Tibial nerve (tissue), 4 donors: Measurements from ENCODE around the gene DNAH14. TPM values are rescaled to one million over a fixed set of nuclear protein-coding genes. Genes with fewer than 3 reads are reported as not detected.

Source experiments
- DNase-seq, 2 donors: peaks; one replicate each; pipeline ENCODE4 v3.0.0-alpha.2; 2019; ENCODE audit warnings: low spot score in 2 of 2
- H3K27ac ChIP-seq, 4 donors: fragments of 200-600 bp; sonication (generic) in 3 of 4; one replicate each; pipeline ENCODE4 v1.5.1; 2017 to 2019; ENCODE audit warnings: mild to moderate bottlenecking in 1 of 4
- H3K27me3 ChIP-seq, 2 donors: fragments of 200-600 bp; sonication (generic) in 1 of 2; one replicate each; pipeline versions ENCODE4 v1.5.1 to v1.6.0; 2017 to 2019
- H3K36me3 ChIP-seq, 3 donors: fragments of 200-600 bp; sonication (generic); one replicate each; pipeline ENCODE4 v1.5.1; 2018 to 2019
- H3K4me1 ChIP-seq, 4 donors: fragments of 200-600 bp; sonication (generic) in 3 of 4; one replicate each; pipeline ENCODE4 v1.5.1; 2017 to 2019
- H3K4me3 ChIP-seq, 4 donors: fragments of 200-600 bp; sonication (generic) in 3 of 4; one replicate each; pipeline ENCODE4 v1.5.1; 2017 to 2019; ENCODE audit warnings: mild to moderate bottlenecking in 1 of 4, moderate library complexity in 1 of 4
- H3K9me3 ChIP-seq, 4 donors: fragments of 200-600 bp; sonication (generic) in 3 of 4; one replicate each; pipeline ENCODE4 v1.5.1; 2017 to 2019
- CTCF ChIP-seq, 5 experiments: fragments of 200-600 bp in 3 of 5; fragments of 450-650 bp in 2 of 5; sonication (generic) in 3 of 5; IDR thresholded peaks; one replicate each; pipeline ENCODE4 v1.5.1; 2016 to 2019; ENCODE audit warnings: antibody characterized with exemption in 5 of 5, mild to moderate bottlenecking in 3 of 5, moderate library complexity in 2 of 5
- EP300 ChIP-seq, 2 donors: sonication (generic); formaldehyde crosslinking; IDR thresholded peaks; one replicate each; pipeline ENCODE4 v1.6.1; 2017; ENCODE audit warnings: antibody characterized with exemption in 2 of 2, mild to moderate bottlenecking in 1 of 2
- POLR2A ChIP-seq, 2 donors: fragments of 450-650 bp; IDR thresholded peaks; one replicate each; pipeline ENCODE4 v1.6.1; 2017; ENCODE audit warnings: antibody characterized with exemption in 2 of 2, mild to moderate bottlenecking in 2 of 2, moderate library complexity in 2 of 2
- WGBS, 2 donors: methylation state at CpG; one replicate each; pipeline ENCODE4 v1.1.5; 2018; 5-methylcytosine and 5-hydroxymethylcytosine counted together
- total RNA-seq, 4 donors: library from RNA; depleted of rRNA; stranded (reverse); fragments of >200 nt; gene quantifications; one replicate each; pipeline ENCODE4 v1.1.0, GENCODE V29; 2016

The DNAH14 gene
- total RNA-seq, 4 donors from 2014 or later: 1.2 to 6.5 (median 4.4) TPM

DNA sequence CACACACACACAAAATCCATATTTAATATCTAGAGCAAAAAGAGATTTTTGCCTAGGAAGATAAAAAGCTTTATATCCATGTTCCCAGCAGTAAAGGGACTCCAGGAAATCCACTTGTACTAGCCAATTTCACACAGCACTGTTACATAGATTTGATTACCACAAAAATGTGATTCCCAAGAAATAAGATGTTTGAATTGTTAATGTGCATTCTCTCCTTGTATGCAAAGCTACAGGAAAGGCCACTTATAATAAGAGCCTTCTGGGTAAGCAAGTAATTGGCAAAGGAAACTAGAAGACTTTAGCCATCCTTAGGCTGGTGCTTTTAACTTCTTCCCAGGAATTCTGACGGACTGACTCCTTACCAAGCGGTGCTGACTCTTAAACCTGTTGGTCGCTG, 409.1 kb downstream of the DNAH14 start:
- Histone ChIP-seq H3K9me3 (no peaks in the 10 kb centered on the region), H3K27me3 (no peaks in the 10 kb centered on the region), H3K27ac (no peak overlapping the region), H3K4me3 (no peak overlapping the region), H3K36me3 (no peaks in the 10 kb centered on the region), H3K4me1 (no peaks in the 10 kb centered on the region)
- WGBS, 2 donors: 83 to 97% methylated on average over 3 of the region's 3 CpGs
- TF ChIP-seq POLR2A (IDR thresholded peaks at IDR 0.05) (no peak), EP300 (IDR thresholded peaks at IDR 0.05) (no peak), CTCF (IDR thresholded peaks at IDR 0.05) (no peak)
- no peak for DNase-seq

DNA sequence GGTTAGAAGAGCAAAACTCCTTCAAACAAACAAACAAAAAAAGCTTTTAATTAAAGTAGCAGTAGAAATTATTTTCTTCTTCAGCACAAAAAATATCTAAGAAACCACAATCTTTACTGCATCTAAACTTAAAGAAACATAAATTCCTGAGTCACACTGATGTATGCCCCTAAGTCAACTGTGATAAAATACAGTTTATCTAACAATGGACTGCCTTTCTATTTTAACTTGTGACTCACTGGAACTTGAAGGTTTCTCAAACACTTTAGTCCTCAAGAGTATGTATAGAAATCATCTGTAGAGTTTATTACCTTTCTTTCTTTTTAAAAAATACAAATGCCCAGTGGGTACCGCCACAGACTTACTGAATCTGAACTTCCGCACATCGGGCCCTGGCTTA, 412.2 kb downstream of the DNAH14 start:
- TF ChIP-seq CTCF (IDR thresholded peaks at IDR 0.05) (no peak), POLR2A (IDR thresholded peaks at IDR 0.05) (no peak)
- 95 to 96% methylated on average over 3 of the region's 3 CpGs for WGBS, 2 donors

DNA sequence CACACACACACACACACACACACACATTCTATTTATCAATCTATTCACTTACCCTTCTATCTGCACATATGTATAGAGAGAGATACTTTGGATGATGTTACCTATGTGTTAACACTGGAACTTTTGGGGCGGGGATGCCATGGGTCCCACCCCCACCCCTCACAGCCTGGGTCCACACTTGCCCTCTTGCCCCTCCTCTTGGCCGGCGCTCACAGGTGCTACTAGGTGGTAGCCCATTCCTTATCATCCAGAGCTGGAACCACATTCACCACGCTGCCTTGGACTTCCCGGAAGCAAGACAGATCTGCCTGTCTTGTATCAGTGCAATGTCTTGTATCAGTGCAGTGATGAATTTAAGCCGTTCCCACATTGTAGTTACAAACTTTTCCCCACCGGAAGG, 413.2 kb downstream of the DNAH14 start:
- TF ChIP-seq POLR2A (IDR thresholded peaks at IDR 0.05): no peak
- no peak for TF ChIP-seq CTCF (IDR thresholded peaks at IDR 0.05)
- no peak for TF ChIP-seq EP300 (IDR thresholded peaks at IDR 0.05)
- DNase-seq: no peak
- H3K36me3 ChIP-seq: no peaks in the 10 kb centered on the region
- H3K9me3 ChIP-seq: no peaks in the 10 kb centered on the region
- H3K4me3 ChIP-seq: no peak overlapping the region
- no peaks in the 10 kb centered on the region for H3K4me1 ChIP-seq
- 85 to 90% methylated on average over 7 of the region's 7 CpGs for WGBS, 2 donors
- H3K27me3 ChIP-seq: no peaks in the 10 kb centered on the region
- H3K27ac ChIP-seq: no peak overlapping the region

More for the DNA sequence above, 412.2 kb downstream of the DNAH14 start:
- Histone ChIP-seq H3K27ac (no peak overlapping the region), H3K4me3 (no peak overlapping the region), H3K27me3 (no peaks in the 10 kb centered on the region), H3K9me3 (no peaks in the 10 kb centered on the region), H3K4me1 (no peaks in the 10 kb centered on the region), H3K36me3 (no peaks in the 10 kb centered on the region)
- DNase-seq: no peak

- H3K27ac ChIP-seq: no peak overlapping the region
- peaks cover 0 to 4% (median 0%) of the 10 kb centered on the region in 4 donors for H3K9me3 ChIP-seq
- no peaks in the 10 kb centered on the region for H3K27me3 ChIP-seq
- H3K4me3 ChIP-seq: no peak overlapping the region
- no peaks in the 10 kb centered on the region for H3K4me1 ChIP-seq
- DNase-seq: no peak
- TF ChIP-seq EP300 (IDR thresholded peaks at IDR 0.05): no peak
- no peak for TF ChIP-seq CTCF (IDR thresholded peaks at IDR 0.05)
- no peak for TF ChIP-seq POLR2A (IDR thresholded peaks at IDR 0.05)
- H3K36me3 ChIP-seq: no peaks in the 10 kb centered on the region
Observed at GRCh38 chr1:225343618-225344017, 414.1 kb downstream of the DNAH14 start.

DNA sequence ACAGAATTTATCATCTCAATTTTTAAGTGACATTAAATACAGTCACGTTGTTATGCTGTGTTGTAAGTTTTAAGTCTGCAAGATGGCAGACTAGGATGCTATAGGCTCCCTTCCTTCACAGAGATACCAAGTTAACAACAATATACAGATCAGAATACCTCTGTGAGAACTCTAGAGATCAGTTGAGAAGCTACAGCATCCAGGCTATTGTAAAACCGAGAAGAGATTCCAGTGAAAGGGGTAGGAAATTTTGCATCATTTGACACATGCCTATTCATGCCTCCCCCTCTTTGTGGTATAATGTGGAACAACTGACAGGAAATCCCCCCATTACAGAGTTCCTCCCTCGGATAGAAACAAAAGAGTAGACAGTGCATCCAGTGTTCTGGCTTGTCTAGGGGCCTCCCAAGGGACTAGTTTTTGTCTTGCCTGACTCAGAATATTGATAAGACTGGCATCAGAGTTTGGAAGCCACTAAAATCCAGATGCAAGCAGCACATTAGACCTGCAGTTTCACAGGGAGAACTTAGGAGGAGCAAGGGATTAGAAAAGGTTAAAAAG, 417.7 kb downstream of the DNAH14 start:
- Histone ChIP-seq H3K27me3 (no peaks in the 10 kb centered on the region), H3K27ac (no peak overlapping the region), H3K36me3 (no peaks in the 10 kb centered on the region), H3K9me3 (peaks cover 0 to 7% (median 0%) of the 10 kb centered on the region in 4 donors), H3K4me1 (no peaks in the 10 kb centered on the region), H3K4me3 (no peak overlapping the region)
- WGBS, 2 donors: 34 to 43% methylated on average over 3 of the region's 3 CpGs
- no peak for DNase-seq
- TF ChIP-seq EP300 (IDR thresholded peaks at IDR 0.05) (no peak), CTCF (IDR thresholded peaks at IDR 0.05) (no peak), POLR2A (IDR thresholded peaks at IDR 0.05) (no peak)
